GM18873 (cell line): ENCODE measurements around the gene RSPO1.

Experiments used
- ATAC-seq: cut with Tn5 transposase; IDR thresholded peaks from one replicate; pipeline ENCODE4 v1.9.1; 2021; ENCODE audit warnings: mild to moderate bottlenecking, moderate library complexity, moderate number of reproducible peaks; ENCODE audit not compliant: unreplicated experiment, low FRiP score

RSPO1 gene

DNA sequence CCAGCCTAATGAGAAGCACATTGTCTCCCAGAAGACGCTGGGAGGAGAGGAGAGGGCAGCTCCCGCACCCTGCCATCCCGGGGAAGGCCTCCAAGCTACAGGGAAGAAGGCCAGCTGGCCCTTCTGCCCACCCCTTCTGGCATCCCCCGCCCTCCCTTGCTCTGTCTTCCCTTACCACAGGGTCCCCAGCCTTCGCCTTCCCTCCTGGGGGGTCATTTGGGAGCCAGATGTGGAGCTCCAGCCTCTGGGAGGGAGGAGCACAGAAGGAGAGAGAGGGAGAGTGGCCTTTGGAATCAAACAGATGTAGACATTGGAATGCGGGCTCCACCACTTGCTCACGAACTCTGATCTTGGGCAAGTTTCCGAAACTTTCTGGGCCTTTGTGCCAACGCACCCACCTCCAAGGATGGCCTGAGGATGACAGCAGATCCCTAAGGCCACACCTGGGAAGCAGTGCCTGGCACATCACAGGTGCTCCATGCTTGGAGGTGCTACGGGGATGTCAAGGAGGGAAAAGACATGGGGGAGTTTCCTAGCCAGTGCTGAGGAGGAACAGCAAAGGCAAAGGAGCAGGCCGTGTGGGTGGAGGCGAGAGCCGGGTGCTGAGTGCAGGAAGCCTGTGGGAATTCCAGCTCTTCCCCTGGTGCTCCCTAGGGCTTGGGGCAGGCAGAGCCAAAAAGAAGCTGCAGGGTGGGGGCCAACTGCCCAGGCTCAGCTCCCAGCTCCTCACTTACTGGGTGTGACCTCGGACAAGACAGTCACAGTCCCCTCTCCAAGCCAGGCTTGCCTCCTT is 23.1 kb upstream of the RSPO1 start:
- ATAC-seq: no peak

DNA sequence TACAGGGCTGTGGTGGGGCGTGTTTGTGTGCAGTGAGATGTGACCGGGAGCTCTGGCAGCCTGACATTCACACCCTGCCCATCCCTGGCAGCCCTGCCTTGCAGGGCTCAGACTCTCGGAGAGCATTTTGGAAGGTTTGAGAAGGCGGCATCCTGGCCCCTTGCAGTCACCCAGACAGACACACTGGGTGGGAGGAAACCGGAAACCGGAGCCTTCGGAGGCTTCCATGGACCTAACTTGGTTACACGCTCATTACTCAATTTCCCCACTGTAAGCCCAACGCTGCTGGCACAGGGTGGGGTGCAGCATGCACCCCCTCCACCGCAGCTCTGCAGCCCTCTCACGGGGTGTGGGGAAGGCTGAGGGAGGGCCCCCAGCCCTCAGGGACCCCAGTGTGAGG is 22.2 kb upstream of the RSPO1 start:
- ATAC-seq: no peak

DNA sequence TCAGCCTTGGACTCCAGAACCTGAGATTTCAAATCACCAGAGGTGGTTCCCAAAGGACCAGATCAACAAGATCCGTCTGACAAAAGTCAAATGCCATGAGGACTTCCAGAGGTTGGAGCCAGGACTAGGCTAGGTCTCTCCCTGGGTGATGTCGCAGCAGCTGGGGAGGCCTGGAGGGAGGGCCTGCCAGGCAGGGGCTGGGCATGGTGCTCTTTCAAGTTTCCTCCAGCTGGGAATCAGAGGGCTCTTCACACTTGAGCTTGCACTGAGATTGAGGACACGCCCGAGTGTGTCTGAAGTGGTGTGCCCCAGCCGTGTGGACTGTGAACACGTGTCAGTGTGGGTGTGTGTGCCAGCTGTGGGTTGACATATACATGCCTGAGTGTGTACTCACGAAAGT is 21.3 kb upstream of the RSPO1 start:
- ATAC-seq: no peak

DNA sequence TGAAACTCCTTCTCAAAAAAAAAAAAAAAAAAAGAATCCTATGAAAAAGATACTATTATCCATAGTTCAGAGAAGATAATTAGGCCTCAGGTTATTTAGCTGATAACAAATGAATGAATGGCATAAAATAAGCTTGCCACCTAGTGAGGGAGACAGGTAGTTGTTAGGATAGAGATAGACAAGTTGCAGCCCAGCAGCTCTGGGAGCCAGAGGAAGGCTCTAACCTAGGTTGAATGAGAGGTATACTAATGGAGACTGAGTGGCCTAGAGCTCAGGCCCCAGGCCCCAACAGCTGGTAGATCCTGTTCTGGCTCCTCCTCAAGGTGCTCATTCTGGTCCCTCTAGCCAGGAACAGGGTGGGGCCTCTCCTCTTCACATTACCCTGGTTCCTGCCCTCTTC is 20.6 kb upstream of the RSPO1 start:
- ATAC-seq: no peak

DNA sequence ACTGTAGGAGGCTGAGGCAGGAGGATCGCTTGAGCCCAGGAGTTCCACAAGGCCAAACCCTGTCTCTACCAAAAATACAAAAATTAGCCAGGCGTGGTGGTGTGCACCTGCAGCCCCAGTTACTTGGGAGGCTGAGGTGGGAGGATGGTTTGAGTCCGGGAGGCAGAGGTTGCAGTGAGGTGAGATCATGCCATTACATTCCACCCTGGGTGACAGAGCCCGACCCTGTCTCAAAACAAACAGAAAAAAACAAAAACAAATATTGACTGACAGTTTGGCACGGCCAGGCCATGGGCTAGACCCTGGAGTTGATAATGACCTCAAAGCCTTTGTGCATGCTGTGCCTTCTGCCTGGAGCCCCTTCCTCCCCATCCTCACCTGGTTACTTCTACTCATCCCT is 19.2 kb upstream of the RSPO1 start:
- ATAC-seq: no peak

DNA sequence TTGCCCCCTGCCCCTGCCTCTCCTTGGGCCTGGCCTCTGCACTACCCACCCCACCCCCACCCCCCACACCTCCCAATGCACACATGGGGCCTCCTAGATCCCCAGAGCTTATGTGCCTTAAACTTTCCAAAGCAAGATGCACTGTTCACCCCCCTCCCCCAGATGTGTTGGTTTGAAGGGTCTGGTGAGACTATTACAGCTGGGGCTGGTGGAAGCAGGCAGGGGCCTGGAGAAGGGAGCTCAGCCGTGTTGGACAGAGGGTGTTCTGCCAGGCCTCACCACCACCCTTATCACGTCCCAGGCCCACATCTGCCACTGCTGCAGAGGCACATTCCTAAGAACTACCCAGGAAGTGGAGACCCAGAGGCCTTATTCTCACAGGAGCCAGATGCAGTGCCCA is 18.3 kb upstream of the RSPO1 start:
- ATAC-seq: no peak

DNA sequence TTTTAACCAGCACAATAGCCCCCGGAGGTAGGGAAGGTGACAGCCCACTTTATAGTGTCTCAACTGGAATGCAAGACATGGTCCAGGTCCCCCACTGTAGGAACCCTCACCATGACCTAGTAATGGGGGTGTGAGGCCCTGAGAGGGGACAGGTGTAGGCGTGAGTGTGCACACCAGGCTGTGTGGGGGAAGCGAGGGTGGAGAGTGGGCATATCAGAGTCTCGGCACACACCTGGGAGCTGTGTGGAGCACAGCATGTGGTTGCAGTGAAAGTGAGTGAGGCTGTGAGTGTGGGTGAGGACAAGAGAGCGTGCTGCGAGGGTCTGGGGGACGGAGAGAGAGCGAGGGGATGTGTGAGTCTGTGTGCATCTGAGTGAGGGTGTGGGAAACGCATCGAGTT is 17.1 kb upstream of the RSPO1 start:
- no peak for ATAC-seq

DNA sequence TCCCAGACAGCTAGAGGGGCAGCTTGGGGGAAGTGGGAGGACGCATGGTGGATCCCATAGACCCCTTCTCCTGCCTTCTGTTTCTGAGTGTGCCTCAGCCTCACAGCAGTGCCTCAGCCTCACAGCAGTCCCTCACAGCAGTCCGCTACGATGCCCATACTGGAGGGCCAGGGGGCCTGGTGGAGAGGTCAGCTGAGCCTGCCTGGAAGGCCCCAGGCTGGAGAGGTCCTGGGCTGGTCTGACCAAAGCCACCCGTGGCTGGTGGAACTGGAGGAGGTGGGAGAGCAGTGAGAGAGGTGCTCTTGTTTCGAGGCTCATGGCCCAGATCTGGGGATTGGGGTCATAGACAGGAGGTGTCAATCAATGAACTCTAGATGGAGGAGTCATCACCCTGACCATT is 16.0 kb upstream of the RSPO1 start:
- ATAC-seq: no peak

DNA sequence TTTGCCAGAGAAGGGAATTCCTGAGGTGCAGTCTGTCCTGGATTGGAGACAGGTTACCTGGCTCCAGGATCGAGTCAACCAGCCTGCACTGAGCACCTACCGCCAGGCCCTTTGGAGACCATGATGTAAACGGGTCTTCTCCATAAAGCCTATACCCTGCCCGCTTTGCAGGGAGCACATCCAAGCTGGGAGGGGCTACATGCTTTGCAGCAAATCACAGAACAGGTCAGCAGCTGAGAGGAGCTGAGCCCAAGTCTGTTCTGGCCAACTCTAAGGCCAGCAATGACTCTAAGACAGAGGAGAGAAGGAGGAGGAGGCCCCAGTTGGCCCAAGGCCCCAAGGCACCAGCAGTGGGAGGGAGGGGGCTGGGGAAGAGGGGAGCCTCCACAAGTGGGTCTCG is 15.5 kb upstream of the RSPO1 start:
- ATAC-seq: no peak

DNA sequence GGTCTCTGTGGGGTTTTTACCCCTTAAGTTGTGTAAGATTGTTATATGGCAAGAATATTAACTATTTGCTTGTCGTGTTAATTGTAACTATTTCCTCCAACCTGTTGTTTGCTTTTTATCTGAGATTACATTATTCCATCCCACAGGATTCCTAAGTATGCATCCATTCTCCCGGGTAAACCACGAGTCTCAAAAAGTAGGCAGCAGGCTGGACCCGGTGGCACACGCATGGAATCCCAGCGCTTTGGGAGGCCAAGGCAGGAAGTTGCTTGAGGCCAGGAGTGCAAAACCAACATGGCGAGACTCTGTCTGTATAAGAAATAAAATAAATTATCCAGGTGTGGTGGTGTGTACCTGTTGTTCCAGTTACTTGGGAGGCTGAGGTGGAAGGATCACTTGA is 12.6 kb upstream of the RSPO1 start:
- ATAC-seq: no peak

DNA sequence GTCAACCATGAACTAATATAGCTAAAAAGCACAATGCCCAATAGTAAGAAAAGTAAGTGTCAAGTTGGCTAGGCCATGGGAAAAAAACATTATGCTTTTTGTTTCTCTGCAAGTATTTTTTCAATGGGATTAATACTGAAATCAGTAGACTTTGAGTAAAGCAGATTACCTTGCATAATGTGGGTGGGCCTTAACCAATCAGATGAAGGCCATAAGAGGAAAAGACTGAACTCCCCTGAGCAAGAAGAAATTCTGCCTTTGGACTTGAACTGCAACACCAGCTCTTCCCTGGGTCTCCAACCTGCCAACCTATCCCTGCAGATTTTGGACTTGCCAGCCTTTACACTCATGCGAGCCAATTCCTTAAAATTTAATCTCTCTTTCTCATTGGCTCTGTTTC is 6.4 kb upstream of the RSPO1 start:
- ATAC-seq: no peak

DNA sequence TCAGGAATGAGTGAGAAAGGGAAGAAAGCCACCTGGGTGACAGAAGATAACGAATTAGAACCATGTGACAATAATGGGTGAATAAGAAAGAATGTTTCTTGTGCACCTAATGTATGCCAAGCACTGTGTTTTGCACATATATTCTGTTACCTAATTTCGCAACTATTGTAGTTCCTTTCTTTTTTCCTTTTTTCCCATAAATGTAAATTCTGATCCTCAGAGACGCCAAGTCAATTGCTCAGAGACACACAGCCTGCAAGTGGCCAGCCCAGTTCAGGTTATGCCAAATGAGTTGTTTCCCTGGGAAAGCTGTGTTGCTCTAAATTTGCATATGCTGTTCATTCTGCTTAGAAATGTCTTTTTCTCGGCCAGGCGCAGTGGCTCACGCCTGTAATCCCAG is 1.7 kb upstream of the RSPO1 start:
- no peak for ATAC-seq

DNA sequence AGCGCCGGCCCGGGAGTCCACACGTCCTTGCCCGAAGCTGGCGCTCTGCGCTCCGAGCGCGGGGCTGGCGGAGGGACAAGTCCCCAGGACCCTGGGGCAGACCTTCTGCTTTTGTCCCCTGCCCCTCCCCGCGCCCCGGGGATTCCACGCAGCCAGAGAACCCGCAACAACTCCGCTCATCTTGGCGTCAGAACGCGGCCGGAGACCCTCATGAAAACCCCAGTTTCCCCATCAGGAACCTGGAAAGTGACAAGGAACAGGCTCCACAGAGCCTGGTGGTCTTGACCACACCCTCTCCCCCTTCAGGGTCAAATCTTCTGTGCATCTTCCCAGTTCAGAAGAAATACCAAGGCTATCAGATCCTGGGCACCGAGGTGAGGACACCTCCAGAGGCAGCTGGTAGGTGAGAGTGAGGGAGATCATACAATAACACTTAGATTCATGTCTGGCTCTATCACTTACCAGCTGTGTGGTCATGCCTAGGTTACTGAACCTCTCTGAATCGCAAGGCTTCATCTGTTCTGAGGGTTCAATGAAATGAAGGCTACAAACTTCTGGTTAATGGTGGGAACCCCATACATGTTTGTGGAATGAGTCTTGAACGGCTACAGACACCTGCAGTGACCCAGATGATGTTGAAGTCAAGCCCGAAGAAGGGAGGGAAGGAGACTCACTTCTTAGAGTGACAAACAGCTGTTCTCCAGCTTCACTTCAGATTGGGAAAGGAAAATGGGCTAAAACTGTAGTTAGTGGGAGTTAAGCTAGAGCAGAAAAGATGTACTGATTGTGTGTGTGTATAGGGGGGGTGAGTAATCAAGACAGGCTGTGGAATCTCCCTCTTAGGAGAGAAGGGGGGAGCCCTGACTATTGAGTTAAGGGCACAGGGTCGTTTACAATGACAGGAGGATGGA is 555 bp upstream of the RSPO1 start:
- no peak for ATAC-seq

DNA sequence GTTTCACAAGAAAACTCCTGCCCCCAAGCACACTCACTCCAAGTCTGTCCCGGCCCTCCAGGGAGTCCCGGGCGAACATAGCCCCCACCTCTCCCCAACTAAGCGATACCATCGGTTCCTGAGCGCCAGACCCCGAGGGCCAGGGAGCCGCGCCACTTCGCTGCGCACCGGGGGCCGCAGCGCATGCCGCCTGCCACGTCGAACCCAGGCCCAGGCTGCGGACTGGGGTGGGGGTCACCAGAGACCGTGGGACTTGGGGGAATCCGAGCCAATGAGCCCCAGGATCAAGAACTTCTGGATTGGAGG is 801 bp downstream of the RSPO1 start:
- no peak for ATAC-seq

DNA sequence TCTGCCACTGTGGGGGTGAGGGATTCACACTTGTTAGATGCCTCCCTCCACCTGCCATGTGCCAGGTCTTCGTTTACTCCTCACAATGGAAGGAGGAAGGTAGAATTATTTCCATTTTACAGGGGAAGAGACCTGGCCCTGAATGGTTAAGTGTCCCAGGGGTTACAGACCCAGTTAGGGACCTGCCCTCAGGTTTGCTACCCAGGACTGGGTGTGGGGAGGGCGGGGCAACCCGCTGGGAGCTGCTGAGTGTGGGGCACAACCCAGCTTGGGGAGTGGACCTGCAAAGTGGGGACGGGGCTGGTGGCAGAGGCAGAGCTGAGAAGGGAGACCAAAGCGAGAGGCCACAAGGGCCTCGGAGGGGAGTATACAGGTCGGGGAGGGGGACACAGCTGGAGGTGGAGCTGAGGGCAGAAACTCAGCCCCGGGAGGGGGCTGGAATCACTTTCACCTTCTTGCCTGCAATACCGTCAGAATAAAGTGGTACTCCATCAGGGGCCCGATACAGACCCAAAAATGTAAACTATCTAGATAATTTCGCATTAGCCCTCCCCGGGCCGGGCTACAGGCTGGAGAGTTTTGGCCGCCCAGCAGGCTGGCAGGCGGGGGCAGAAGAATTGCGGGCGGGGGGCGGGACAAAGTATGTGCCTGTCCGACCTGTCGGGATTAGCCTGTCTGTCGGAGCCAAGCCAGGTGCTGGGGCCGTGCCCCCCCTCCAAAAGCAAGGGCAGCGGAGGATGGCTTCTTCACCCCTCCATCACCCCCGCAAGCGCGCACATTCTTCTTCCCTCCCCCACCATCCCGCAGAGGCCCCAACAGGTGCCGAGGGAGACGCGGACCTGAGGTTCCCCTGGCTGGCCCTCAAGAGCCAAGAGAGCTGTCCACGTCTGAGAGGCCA is 1.4 kb downstream of the RSPO1 start:
- ATAC-seq: no peak

DNA sequence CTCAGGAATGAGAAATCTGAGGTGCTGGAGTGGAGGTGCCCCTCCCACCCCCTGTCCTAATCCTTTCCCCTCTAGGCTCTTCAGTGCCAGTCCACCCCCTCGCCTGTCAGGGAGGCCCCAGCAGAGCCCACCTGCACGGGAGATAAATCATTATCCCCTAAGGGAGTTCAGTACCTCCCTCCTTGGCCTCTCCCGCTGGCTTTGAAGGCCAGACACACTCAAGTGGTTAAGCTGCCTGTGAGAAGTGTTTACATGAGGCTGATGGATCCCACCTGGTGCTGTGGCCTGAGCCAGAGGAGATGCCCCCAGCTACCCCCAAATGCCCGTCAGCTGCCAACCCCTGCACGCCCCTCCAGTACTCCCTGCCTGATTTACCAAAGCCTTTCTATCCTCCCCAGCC is 3.7 kb downstream of the RSPO1 start:
- no peak for ATAC-seq

DNA sequence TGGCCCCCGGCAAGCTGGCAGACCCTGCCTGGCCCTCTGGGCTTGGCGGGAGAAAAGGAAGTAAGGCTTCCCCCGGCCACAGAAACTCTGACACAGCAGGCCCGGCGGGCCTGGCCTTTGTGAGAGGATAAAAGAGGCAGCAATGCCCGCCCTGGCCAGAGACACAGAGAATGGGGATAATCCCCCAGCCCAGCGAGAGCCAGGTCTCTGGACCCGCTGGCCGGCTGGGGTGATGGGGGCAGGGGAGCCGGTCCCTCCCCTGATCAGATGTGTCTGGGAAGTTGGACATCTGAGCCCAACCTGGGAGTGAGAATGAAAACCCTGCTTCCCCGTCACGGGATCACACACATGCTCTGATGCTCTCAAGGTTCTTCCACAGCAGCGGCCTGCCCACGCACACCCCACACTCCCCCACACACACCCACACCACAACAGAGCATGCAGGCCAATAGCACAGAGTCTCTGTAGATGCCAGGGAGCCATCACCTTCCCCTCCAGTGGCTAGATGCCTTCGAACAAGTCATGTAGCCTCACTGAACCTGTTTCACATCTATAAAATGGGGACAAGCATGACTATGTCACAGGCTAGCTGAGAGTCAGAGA is 4.2 kb downstream of the RSPO1 start:
- ATAC-seq: no peak

DNA sequence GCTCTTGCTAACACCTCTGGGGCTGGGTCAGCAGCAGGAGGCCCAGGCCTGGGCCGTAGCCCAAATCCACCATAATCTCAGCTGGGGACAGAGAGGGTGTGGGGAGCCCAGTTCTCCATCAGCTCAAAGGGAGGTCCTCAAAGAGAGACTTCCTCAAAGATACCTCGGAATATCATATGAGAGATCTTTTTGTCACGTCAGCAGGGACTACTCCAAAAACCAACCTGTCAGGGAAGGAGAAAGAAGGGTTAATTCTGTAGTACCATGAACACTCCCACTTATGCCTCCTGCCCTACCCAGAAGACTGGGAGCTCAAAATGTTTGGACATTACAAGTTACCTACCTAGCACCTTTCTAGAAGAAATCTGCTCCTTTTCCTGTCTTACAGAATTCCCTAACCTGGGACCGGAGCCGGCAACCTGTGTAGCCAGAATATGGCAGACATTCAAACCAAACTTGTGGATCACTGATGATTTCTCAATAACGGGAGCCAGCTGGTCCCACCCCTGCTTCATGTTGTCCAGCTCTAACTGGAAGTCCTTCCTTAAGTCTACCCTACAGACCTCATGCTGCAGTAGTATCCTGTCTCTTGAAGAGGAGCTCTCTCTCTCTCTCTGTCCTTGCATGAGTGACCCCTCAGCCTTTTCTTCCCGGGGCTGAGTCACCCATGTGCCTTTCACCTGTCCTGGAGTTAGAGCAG is 4.8 kb downstream of the RSPO1 start:
- no peak for ATAC-seq

DNA sequence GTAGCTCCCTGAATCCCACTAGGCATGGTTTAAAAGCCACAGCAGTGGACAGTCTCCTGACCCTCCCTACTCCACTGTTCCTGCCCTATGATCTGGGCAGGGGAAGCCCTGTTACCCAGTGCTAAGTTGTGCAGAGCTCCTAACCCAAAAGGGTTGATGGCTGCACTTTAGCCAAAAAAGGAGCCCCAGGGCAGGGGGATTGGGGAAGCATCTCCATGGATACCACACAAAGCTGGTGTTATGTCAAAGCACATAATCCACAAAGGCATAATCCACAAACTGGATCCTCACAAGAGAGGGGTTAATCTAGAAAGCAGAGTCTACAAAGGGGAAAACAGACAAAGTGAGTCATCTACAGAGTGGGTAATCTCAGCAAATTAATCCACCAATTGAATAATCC is 5.7 kb downstream of the RSPO1 start:
- ATAC-seq: no peak

DNA sequence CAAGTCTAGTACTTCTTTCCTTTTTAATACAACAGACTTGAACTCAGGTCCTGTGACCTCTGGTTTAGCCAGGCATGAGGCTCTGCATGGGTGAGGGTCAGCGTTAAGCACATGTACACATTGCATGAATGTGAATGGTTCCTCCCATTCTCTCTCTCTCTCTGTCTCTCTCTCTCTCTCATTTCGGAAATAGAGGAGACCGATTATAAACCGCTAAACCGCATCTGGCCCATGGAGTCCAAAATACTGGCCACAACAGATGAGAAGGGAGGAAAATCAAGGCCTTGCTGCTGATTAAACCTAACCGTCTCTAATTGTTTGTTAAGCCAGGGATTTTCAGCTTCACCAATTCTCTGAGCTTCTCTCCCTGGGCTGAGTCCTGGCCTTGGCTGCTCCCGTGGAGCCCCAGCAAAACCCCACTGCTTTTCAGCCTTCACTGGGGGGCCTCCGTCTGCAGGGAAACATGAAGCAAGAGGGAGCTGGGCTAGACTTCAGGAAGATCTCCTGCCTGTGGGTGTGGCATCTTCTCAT is 6.6 kb downstream of the RSPO1 start:
- ATAC-seq: no peak
